ENCODE measurements around the gene USP30. TPM values are rescaled to one million over a fixed set of nuclear protein-coding genes. Genes with fewer than 3 reads are reported as not detected.

Gene USP30
- total and polyA plus RNA-seq, 4 donors = 6.5 to 17.9 (median 8.0) TPM

DNA sequence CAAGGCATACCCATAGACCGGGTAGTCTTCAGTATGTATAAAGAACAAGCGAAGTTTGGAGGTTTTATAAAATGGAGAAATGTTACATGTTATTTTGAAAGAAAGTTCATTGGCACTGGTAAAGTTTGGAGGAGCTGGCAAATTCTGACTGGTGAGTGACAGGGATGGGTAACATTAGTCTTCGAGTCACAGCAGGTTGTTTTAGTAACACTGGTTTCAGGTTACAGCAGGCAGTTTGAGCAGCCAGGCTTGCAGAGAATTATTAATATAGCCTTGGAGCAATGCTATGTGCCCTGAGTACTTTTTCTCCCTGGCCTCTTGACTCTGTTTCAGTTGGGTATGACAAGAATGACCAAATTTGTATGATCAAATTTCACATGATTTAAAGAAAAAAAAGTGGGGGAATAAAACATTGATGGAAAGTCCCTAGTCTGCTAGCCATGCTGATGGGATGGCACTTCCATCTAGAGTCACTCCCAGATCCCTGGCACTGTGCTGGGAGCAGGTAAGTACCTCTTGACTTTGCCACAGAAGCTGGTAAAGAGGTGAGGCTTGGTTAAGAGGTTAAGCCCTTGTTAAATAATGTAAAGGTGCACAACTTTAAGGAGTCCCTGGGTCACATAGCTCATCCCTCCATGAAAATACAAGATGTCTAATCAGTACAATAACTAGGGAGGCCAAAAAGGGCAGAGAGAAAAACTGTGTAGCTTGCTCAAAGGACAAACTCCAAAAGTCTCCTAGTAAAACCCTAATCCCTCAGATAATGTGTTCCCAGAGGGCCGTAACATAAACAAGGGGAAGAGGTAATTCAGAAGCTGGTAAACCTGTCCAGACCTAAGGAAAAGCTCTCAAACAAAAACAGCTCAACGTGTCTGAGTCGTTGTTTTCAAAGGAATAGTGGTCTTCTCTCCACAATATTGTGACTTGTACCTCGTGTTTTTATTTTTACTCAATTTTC is 18.9 kb upstream of the USP30 start:
- DNase-seq (no peak), ATAC-seq (ENCODE audit: insufficient read depth, low FRiP score) (no peak)
- H3K36me3 ChIP-seq (ENCODE audit: control insufficient read depth in 4 of 4, insufficient read depth in 4 of 4, low read length in 4 of 4) = no peaks in the 10 kb centered on the region
- no peaks in the 10 kb centered on the region for H3K9me3 ChIP-seq (ENCODE audit: control insufficient read depth in 4 of 4, insufficient read depth in 3 of 4, low read length in 3 of 4)
- no peak overlapping the region for H3K9ac ChIP-seq (ENCODE audit: insufficient read depth in 1 of 2, low read length in 2 of 2)
- WGBS, 2 donors = 59 to 68% methylated on average over 7 of the region's 7 CpGs
- no peak overlapping the region for H3K27ac ChIP-seq (ENCODE audit: low read depth in 1 of 2, low read length in 1 of 2)
- TF ChIP-seq, protein P1, sequence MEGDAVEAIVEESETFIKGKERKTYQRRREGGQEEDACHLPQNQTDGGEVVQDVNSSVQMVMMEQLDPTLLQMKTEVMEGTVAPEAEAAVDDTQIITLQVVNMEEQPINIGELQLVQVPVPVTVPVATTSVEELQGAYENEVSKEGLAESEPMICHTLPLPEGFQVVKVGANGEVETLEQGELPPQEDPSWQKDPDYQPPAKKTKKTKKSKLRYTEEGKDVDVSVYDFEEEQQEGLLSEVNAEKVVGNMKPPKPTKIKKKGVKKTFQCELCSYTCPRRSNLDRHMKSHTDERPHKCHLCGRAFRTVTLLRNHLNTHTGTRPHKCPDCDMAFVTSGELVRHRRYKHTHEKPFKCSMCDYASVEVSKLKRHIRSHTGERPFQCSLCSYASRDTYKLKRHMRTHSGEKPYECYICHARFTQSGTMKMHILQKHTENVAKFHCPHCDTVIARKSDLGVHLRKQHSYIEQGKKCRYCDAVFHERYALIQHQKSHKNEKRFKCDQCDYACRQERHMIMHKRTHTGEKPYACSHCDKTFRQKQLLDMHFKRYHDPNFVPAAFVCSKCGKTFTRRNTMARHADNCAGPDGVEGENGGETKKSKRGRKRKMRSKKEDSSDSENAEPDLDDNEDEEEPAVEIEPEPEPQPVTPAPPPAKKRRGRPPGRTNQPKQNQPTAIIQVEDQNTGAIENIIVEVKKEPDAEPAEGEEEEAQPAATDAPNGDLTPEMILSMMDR (IDR thresholded peaks at IDR 0.05; ENCODE audit: control extremely low read depth, extremely low read depth) = no peak
- H3K4me1 ChIP-seq (ENCODE audit: control insufficient read depth in 5 of 5, insufficient read depth in 5 of 5, low read length in 5 of 5) = no peaks in the 10 kb centered on the region
- no peaks in the 10 kb centered on the region for H3K27me3 ChIP-seq (ENCODE audit: control insufficient read depth in 3 of 3, insufficient read depth in 3 of 3, low read length in 2 of 3)
- no peak overlapping the region for H3K4me3 ChIP-seq

GRCh38 chr12:109036975-109037374 is 15.4 kb upstream of the USP30 start:
- Histone ChIP-seq H3K27me3 (ENCODE audit: control insufficient read depth in 3 of 3, insufficient read depth in 3 of 3, low read length in 2 of 3) (no peaks in the 10 kb centered on the region), H3K4me1 (ENCODE audit: control insufficient read depth in 5 of 5, insufficient read depth in 5 of 5, low read length in 5 of 5) (no peaks in the 10 kb centered on the region), H3K36me3 (ENCODE audit: control insufficient read depth in 4 of 4, insufficient read depth in 4 of 4, low read length in 4 of 4) (no peaks in the 10 kb centered on the region), H3K9me3 (ENCODE audit: control insufficient read depth in 4 of 4, insufficient read depth in 3 of 4, low read length in 3 of 4) (peaks cover 0 to 6% (median 2%) of the 10 kb centered on the region in 4 donors), H3K9ac (ENCODE audit: insufficient read depth in 1 of 2, low read length in 2 of 2) (no peak overlapping the region), H3K27ac (ENCODE audit: low read depth in 1 of 2, low read length in 1 of 2) (no peak overlapping the region), H3K4me3 (no peak overlapping the region)
- WGBS, 2 donors = 69 to 80% methylated on average over 1 of the region's 1 CpG
- ATAC-seq (ENCODE audit: insufficient read depth, low FRiP score) (no peak), DNase-seq (no peak)
- TF ChIP-seq, protein P1 (IDR thresholded peaks at IDR 0.05; ENCODE audit: control extremely low read depth, extremely low read depth) = no peak

DNA sequence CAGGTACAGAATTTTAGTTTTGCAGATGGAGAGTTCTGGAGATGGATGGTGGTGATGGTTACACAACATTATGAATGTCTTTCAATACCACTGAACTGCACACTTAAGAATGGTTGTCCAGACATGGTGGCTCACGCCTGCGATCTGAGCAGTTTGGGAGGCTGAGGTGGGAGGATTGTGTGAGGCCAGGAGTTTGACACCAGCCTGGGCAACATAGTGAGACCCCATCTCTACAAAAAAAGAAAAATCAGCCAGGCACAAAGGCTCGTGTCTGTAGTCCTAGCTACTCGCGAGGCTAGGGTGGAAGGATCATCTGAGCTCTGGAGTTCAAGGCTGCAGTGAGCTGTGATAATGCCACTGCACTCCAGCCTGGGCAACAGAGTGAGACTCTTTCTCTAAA is 8.1 kb upstream of the USP30 start:
- DNase-seq (no peak), ATAC-seq (ENCODE audit: insufficient read depth, low FRiP score) (no peak)
- no peaks in the 10 kb centered on the region for H3K4me1 ChIP-seq (ENCODE audit: control insufficient read depth in 5 of 5, insufficient read depth in 5 of 5, low read length in 5 of 5)
- TF ChIP-seq, protein P1 (IDR thresholded peaks at IDR 0.05; ENCODE audit: control extremely low read depth, extremely low read depth) = no peak
- no peak overlapping the region for H3K27ac ChIP-seq (ENCODE audit: low read depth in 1 of 2, low read length in 1 of 2)
- no peak overlapping the region for H3K9ac ChIP-seq (ENCODE audit: insufficient read depth in 1 of 2, low read length in 2 of 2)
- no peaks in the 10 kb centered on the region for H3K27me3 ChIP-seq (ENCODE audit: control insufficient read depth in 3 of 3, insufficient read depth in 3 of 3, low read length in 2 of 3)
- no peak overlapping the region for H3K4me3 ChIP-seq
- no peaks in the 10 kb centered on the region for H3K36me3 ChIP-seq (ENCODE audit: control insufficient read depth in 4 of 4, insufficient read depth in 4 of 4, low read length in 4 of 4)
- H3K9me3 ChIP-seq (ENCODE audit: control insufficient read depth in 4 of 4, insufficient read depth in 3 of 4, low read length in 3 of 4) = peaks cover 0 to 6% (median 2%) of the 10 kb centered on the region in 4 donors
- WGBS, 2 donors = 85 to 91% methylated on average over 5 of the region's 5 CpGs
